ENCODE results near the gene SPIN1. TPM values are rescaled to one million over a fixed set of nuclear protein-coding genes. Genes with fewer than 3 reads are reported as not detected.

SPIN1 gene
- total and polyA plus RNA-seq, 2 experiments from 2014 or later: 49.0 to 158 TPM

DNA sequence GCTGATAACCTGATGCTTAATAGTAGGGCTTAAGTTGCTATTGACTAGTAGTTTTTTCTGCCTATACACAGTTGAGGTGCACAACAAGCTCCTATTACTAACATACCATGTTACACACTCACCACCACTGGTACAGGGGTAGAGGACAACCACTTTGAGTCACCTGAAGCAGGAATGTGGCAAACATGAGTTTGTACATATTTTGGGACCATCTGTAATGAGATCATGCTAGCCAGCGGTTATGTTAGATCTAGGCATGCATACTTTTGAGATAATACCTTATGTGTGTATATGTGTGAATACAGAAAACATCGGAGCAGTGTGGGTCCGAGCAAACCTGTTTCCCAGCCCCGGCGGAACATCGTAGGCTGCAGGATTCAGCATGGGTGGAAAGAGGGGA is 73.9 kb downstream of the SPIN1 start:
- ATAC-seq: no peak
- H3K27ac ChIP-seq (ENCODE audit: low read depth): no peak overlapping the region

DNA sequence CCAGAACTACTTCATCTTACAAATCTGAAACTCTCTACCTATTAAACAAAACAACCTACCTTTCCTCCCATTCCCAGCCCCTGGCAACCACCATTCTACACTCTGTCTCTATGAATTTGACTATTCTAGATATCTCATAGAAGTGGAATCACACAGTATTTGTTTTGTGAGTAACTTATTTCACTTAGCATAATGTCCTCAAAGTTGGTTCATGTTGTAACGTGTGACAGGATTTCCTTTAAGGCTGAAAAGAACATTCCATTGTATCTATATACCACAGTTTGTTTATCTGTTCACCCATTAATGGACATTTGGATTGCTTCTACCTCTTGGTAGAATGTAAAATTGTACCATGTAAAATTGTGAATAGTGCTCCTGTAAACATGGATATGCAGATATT is 76.6 kb downstream of the SPIN1 start:
- Mint-ChIP-seq H3K27ac (no peak overlapping the region), H3K4me1 (peaks cover 23% of the 10 kb centered on the region), H3K36me3 (ENCODE audit: low read depth) (peaks cover 27% of the 10 kb centered on the region), H3K27me3 (ENCODE audit: insufficient read depth, low read depth, poor library complexity) (no peaks in the 10 kb centered on the region), H3K9me3 (no peaks in the 10 kb centered on the region), H3K4me3 (no peak overlapping the region)
- no peak overlapping the region for H2AFZ ChIP-seq
- DNase-seq (ENCODE audit: low spot score): no peak
- no peaks in the 10 kb centered on the region for H3F3A ChIP-seq (replicated peaks; ENCODE audit: low read depth)
- ATAC-seq: no peak
- no peaks in the 10 kb centered on the region for H3K27me3 ChIP-seq (ENCODE audit: insufficient read depth)
- H3K9me2 ChIP-seq (ENCODE audit: insufficient read depth): no peaks in the 10 kb centered on the region
- H3K4me2 ChIP-seq: no peak overlapping the region
- H3K27ac ChIP-seq (ENCODE audit: low read depth): no peak overlapping the region
- peaks cover 25% of the 10 kb centered on the region for H4K20me1 ChIP-seq (replicated peaks; ENCODE audit: insufficient read depth)
- H3K4me1 ChIP-seq (ENCODE audit: insufficient read depth): peaks cover 13% of the 10 kb centered on the region
- H3K4me3 ChIP-seq: no peak overlapping the region
- 0 out of 2 replicates have a peak, but pooled peaks cover 2% of the 10 kb centered on the region for H3K36me3 ChIP-seq (ENCODE audit: insufficient read depth)
- H3K79me2 ChIP-seq (replicated peaks; ENCODE audit: insufficient read depth): peaks cover 100% of the 10 kb centered on the region
- no peak for TF ChIP-seq NANOG (IDR thresholded peaks at IDR 0.05; ENCODE audit: borderline replicate concordance)
- TF ChIP-seq, protein P1, sequence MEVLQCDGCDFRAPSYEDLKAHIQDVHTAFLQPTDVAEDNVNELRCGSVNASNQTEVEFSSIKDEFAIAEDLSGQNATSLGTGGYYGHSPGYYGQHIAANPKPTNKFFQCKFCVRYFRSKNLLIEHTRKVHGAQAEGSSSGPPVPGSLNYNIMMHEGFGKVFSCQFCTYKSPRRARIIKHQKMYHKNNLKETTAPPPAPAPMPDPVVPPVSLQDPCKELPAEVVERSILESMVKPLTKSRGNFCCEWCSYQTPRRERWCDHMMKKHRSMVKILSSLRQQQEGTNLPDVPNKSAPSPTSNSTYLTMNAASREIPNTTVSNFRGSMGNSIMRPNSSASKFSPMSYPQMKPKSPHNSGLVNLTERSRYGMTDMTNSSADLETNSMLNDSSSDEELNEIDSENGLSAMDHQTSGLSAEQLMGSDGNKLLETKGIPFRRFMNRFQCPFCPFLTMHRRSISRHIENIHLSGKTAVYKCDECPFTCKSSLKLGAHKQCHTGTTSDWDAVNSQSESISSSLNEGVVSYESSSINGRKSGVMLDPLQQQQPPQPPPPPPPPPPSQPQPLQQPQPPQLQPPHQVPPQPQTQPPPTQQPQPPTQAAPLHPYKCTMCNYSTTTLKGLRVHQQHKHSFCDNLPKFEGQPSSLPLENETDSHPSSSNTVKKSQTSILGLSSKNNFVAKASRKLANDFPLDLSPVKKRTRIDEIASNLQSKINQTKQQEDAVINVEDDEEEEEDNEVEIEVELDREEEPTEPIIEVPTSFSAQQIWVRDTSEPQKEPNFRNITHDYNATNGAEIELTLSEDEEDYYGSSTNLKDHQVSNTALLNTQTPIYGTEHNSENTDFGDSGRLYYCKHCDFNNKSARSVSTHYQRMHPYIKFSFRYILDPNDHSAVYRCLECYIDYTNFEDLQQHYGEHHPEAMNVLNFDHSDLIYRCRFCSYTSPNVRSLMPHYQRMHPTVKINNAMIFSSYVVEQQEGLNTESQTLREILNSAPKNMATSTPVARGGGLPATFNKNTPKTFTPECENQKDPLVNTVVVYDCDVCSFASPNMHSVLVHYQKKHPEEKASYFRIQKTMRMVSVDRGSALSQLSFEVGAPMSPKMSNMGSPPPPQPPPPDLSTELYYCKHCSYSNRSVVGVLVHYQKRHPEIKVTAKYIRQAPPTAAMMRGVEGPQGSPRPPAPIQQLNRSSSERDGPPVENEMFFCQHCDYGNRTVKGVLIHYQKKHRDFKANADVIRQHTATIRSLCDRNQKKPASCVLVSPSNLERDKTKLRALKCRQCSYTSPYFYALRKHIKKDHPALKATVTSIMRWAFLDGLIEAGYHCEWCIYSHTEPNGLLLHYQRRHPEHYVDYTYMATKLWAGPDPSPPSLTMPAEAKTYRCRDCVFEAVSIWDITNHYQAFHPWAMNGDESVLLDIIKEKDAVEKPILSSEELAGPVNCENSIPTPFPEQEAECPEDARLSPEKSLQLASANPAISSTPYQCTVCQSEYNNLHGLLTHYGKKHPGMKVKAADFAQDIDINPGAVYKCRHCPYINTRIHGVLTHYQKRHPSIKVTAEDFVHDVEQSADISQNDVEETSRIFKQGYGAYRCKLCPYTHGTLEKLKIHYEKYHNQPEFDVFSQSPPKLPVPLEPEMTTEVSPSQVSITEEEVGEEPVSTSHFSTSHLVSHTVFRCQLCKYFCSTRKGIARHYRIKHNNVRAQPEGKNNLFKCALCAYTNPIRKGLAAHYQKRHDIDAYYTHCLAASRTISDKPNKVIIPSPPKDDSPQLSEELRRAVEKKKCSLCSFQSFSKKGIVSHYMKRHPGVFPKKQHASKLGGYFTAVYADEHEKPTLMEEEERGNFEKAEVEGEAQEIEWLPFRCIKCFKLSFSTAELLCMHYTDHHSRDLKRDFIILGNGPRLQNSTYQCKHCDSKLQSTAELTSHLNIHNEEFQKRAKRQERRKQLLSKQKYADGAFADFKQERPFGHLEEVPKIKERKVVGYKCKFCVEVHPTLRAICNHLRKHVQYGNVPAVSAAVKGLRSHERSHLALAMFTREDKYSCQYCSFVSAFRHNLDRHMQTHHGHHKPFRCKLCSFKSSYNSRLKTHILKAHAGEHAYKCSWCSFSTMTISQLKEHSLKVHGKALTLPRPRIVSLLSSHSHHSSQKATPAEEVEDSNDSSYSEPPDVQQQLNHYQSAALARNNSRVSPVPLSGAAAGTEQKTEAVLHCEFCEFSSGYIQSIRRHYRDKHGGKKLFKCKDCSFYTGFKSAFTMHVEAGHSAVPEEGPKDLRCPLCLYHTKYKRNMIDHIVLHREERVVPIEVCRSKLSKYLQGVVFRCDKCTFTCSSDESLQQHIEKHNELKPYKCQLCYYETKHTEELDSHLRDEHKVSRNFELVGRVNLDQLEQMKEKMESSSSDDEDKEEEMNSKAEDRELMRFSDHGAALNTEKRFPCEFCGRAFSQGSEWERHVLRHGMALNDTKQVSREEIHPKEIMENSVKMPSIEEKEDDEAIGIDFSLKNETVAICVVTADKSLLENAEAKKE (CRISPR knock-in tag; IDR thresholded peaks at IDR 0.05): no peak
- TF ChIP-seq STAT1 (IDR thresholded peaks at IDR 0.05; ENCODE audit: unreplicated experiment): no peak
- no peak for TF ChIP-seq JUNB (IDR thresholded peaks at IDR 0.05; ENCODE audit: unreplicated experiment)
- no peak for TF ChIP-seq EZH2 (IDR thresholded peaks at IDR 0.05; ENCODE audit: low read depth, unreplicated experiment)
- no peak for TF ChIP-seq EZH2phosphoT487 (IDR thresholded peaks at IDR 0.05; ENCODE audit: unreplicated experiment)
- TF ChIP-seq POLR2AphosphoS5 (IDR thresholded peaks at IDR 0.05; ENCODE audit: low read depth): no peak
- TF ChIP-seq CREB1 (CRISPR knock-in tag; IDR thresholded peaks at IDR 0.05; ENCODE audit: low read depth): no peak

More for the DNA sequence above, 73.9 kb downstream of the SPIN1 start:
- Histone ChIP-seq H4K20me1 (replicated peaks; ENCODE audit: insufficient read depth) (peaks cover 14% of the 10 kb centered on the region), H3K36me3 (ENCODE audit: insufficient read depth) (no peaks in the 10 kb centered on the region), H3K4me1 (ENCODE audit: insufficient read depth) (peaks cover 13% of the 10 kb centered on the region), H2AFZ (no peak overlapping the region), H3K4me3 (no peak overlapping the region), H3K79me2 (replicated peaks; ENCODE audit: insufficient read depth) (peaks cover 100% of the 10 kb centered on the region), H3K27me3 (ENCODE audit: insufficient read depth) (no peaks in the 10 kb centered on the region), H3K9me2 (ENCODE audit: insufficient read depth) (no peaks in the 10 kb centered on the region), H3F3A (replicated peaks; ENCODE audit: low read depth) (no peaks in the 10 kb centered on the region), H3K4me2 (no peak overlapping the region)
- TF ChIP-seq JUNB (IDR thresholded peaks at IDR 0.05; ENCODE audit: unreplicated experiment) (no peak), EZH2 (IDR thresholded peaks at IDR 0.05; ENCODE audit: low read depth, unreplicated experiment) (no peak)
- TF ChIP-seq, protein P2, sequence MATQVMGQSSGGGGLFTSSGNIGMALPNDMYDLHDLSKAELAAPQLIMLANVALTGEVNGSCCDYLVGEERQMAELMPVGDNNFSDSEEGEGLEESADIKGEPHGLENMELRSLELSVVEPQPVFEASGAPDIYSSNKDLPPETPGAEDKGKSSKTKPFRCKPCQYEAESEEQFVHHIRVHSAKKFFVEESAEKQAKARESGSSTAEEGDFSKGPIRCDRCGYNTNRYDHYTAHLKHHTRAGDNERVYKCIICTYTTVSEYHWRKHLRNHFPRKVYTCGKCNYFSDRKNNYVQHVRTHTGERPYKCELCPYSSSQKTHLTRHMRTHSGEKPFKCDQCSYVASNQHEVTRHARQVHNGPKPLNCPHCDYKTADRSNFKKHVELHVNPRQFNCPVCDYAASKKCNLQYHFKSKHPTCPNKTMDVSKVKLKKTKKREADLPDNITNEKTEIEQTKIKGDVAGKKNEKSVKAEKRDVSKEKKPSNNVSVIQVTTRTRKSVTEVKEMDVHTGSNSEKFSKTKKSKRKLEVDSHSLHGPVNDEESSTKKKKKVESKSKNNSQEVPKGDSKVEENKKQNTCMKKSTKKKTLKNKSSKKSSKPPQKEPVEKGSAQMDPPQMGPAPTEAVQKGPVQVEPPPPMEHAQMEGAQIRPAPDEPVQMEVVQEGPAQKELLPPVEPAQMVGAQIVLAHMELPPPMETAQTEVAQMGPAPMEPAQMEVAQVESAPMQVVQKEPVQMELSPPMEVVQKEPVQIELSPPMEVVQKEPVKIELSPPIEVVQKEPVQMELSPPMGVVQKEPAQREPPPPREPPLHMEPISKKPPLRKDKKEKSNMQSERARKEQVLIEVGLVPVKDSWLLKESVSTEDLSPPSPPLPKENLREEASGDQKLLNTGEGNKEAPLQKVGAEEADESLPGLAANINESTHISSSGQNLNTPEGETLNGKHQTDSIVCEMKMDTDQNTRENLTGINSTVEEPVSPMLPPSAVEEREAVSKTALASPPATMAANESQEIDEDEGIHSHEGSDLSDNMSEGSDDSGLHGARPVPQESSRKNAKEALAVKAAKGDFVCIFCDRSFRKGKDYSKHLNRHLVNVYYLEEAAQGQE (IDR thresholded peaks at IDR 0.05; ENCODE audit: unreplicated experiment): no peak
- no peak overlapping the region for H3K4me3 Mint-ChIP-seq
- H3K36me3 Mint-ChIP-seq (ENCODE audit: low read depth): peaks cover 5% of the 10 kb centered on the region; the same call in 2 of the 3 replicates
- DNase-seq (ENCODE audit: low spot score): no peak
- no peaks in the 10 kb centered on the region for H3K9me3 Mint-ChIP-seq
- H3K27me3 Mint-ChIP-seq (ENCODE audit: insufficient read depth, low read depth, poor library complexity): no peaks in the 10 kb centered on the region
- no peak overlapping the region for H3K27ac Mint-ChIP-seq
- H3K4me1 Mint-ChIP-seq: peaks cover 25% of the 10 kb centered on the region
